Measurements from ENCODE around the gene C8G.

DNA sequence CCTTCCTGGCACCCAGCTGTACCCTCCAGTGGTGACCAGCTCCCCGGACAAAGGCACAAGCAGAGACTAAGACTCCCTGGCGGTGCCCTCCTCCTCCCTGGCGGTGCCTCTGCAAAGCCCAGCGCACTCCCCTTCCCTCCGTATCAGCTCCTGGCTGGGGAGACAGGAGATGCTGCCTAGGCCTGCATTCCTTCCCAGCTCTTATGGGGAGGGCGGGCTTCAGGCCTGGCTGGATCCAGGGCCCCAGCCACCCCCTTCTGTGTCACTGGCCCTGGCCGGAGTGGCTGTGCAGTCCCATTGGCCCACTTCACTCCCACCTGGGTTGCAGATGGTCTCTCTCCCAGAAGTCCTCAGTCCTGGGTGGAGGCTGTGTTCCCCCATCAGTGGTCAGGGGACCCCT, 13.4 kb downstream of the C8G start:
- no peak for TF ChIP-seq POLR2AphosphoS5 (IDR thresholded peaks at IDR 0.05; ENCODE audit: borderline replicate concordance, low read depth, low read length)
- no peak for TF ChIP-seq EZH2 (IDR thresholded peaks at IDR 0.05)

All from SK-N-MC (cell line).